NCI-H128 (cell line): ENCODE measurements around the gene BMF.
A peak's percentile ranks its signal among the peaks of the same experiment; 100 is the strongest.

ENCODE experiments used
- DNase-seq: peaks from one replicate; lab custom pipeline; 2025; ENCODE audit not compliant: unreplicated experiment; lab: John Stamatoyannopoulos, UW

Gene BMF

DNA sequence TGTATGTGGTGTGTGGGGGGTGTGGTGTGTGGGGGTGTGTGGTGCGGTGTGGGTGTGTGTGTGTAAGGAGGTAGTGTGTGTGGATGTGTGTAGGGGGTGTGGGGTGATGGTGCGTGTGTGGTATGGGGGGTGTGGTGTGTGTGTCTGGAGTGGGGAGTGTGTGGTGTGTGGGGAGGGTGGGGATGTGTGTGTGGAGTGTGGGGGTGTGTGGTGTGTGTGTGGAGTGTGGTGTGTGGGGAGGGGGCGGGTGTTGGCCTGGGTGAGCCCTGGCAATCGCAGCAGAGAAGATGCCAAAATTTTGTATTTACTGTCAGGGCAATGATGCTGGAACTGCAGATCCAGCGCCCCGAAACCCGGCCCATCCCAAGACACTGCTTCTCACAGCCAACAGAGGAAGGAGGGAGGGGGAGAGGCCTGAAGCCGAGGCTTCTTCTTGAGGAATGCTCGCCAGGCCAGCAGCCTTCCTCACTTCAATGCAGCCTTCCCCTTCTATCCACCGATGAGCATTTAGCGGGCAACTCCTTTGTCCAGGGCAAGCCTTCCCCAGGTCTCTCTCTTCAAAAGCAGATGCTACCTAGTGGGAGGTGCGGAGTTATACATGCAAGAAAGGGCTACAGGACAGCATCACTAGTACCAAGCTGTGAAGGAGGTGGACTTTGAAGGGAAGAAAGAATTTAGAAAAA, 57.8 kb downstream of the BMF start:
- no peak for DNase-seq

DNA sequence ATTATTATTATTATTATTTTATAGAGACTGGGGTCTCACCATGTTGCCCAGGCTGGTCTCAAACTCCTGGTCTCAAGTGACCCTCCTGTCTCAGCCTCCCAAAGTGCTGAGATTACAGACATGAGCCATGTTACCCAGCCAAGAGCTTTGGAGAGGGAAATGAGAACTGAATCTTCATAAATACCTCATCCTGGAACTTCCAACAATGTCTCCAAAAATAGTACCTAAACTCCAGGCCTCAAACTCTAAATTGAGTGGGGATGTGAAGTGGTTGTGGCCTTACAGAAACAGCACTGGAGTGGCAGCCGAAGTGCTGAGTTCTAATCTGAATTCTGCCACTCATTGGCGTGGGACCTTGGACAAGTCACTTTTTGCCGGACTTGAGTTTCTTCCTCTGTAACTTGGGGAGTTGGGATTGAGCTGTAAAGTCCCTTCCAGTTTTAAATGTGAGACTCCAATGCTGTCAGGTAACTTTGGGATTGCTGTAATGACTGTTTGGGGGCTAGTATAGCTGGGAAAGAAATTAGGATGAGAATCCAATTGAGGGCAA, 59.7 kb downstream of the BMF start:
- DNase-seq: no peak

DNA sequence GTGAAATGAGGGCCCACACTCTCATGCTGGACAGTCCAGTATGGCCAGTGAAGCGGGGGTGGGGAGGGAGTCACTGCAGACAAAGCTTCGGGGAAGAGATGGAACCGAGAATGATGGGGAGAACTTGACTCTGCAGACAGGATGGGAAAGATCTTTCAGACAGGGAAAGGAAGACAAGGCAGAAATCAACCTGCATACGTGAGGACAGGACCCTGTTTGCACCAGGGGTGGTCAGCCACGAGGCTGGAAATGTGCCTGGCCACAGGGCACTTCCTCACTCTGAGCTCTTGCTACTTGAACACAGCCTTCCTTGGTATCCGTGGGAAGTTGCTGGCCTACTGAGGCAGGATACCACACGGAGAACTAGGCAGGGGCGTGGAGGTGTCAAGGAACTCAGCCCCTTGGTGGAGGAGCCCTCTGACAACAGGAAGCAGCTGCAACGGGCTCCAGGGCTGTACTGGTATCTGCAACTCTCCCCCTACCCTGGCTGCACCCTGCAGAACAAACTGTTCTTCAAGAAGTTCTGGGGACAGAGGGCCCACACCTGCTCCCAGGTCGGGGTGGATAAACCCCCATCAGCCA, 60.4 kb downstream of the BMF start:
- DNase-seq: no peak

DNA sequence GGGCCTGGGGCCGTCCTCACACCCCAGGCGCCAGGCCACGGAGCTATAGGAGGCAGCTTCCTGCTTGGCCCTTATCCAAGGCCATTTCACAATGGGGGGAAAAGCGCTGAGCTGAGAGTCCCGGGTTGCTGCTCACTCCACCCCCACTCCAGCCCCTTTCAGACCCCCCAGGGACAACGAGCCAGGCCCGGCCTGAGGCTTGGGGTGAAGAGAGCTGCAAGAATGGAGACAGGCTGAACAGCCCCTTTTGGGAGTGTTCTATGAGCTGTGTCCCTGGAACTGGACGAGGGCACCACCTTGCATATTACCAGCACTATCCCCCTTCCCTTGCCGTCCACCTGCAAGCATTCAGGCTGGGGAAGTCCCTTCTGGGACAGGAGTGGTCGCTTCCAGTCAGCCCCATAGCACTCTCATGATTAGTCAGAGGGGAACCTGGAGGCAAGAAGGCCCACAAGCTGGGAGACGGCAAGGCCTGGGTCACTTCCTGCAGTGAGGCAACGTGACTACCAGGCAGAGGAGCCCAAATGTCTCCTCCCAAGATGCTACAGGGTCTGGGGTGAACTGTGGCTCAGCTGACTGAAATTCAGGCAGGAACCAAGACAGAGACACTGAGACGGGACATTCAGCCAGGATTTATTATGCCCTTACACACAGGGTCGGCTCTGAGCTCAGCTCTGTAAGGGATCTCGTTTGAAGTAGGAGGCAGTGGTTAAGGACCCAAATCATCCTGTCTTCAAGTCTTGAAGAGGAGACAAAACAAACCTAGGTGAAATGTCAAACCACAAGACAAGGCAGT, 61.1 kb downstream of the BMF start:
- DNase-seq: no peak

DNA sequence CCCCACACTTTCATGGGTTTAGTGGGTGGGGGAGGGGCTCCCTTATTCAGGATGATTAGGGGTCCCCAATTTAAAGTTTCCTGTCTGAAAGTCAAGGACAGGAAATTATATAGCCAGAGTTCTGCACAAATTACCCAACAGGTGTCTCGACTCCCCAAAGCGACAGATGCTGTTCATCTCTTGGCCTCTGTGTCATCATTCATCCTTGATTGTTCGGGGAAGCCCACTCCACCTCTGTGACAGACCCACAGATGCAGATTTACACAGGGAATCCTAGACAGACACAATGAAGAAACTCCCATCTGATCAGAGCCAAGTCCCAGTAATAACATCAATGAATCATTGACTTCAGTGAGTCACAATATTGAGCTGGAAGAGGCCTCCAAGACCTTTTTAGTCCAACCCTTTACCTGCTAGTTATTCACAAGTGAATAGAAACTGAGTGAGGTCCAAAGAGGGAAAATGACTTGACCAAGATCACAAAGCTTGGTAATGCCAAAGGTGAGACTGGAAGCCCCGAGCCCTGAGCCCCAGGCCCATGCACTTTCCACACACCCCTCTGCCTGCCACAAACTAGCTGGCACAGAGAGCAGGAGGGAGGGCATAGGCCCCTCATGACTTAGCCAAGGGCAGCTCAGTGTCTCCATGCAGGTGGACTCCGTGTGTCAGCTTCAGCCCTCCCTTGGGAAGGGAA, 61.8 kb downstream of the BMF start:
- DNase-seq: no peak

DNA sequence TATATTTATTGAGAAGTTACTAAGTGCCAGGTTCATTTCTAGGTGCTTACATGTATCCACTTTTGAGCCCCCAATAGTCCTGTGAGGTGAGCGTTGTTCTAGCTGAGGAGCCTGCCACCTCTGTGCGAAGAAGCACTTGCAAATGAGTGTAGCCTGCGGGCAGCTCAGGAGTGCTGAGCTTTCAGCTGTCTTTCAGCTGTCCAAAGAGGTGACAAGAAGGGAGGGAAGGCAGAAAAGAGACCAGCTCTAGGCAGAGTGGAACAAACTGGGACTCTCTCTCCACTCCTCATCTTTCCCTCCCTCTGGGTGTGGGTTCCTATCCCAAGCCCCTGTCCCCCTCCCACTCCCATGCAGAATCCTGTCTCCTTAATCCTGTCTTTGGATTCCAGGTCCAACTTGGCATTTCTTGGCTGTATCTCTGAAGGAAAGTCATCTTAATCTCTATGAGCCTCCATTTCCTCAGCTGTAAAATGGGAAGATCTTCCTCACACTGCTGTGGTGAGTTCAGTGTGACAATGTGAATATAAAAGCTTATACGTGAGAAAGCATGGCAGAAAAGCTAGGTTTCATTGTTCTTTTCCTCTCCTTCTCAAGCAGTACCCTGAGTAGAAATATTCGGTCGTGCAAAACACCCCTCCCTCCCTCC, 63.0 kb downstream of the BMF start:
- no peak for DNase-seq

DNA sequence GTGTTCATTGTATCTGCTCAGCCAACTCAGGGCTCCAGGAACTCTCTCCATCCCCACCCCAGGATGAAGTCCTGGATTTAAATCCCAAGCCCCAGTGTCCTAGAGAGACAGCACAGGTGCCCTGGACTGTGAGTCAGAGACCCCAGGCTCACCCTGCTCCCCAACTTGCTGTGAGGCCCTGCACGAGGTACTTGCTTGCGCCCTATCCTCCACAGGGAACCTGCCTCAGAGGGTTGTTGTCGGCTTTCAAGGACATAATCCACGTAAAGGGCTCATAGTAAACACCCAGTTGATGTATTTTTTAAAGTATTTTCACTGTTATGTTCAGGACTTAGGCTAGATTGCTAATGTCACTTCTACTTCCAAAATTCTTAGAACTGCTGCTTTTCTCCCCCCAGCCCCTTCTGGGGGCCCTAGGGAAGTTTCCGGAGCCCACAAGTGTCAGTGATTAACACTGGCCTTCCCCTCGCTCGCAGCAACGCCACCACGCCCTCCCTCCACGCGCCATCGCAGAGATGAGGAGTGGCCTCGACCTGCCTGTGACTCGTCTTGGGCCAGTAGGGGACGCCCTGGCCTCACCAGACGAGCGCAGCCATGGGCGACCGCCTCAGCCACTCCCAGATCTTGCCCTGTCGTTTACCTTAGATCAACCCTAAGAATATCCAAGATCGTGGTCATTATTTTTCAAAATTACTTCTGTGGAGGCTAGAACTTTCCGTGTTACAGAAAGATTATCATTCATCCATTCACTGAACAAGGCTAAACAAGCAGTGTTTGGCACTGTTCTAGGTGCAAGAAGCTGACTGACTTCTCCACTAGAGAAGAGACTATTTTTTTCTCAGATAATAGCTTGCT, 63.7 kb downstream of the BMF start:
- peak; percentile 63 for DNase-seq

DNA sequence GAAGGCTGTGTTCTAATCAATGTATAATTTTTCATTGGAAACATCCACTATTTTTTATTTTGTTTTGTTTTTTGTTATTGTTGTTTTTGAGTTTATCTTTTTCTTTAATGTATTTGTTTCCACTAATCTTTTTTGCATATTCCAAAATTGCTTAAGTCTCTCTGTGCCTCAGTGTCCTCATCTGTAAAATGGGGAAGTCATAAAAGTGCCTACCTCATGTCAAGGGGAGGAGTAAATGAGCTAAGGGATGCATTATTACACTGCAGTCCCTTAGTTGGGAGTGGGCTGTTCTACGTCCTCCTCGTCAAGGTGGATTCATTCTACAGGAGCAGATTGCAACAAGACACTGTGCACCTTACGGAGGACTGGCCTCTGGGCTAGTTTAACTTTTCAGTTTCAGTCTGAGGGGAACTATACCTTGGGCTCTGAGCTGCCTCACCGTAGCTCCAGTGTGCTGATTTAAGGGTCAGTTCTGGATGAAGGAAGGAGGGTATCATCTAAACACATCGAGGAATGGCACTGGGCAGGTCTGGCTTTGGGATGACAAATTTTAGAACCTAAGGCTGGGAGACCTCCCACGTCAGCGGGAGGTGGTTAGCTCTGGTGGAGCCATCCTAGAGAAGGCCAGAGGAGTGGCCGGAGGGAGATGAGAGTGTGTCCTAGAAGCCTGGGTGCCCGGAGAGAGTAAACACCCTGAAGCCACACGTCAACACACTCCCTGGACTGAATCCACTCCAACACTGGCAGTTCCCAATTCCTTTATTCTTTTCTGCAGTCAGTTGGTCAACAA, 64.6 kb downstream of the BMF start:
- no peak for DNase-seq

DNA sequence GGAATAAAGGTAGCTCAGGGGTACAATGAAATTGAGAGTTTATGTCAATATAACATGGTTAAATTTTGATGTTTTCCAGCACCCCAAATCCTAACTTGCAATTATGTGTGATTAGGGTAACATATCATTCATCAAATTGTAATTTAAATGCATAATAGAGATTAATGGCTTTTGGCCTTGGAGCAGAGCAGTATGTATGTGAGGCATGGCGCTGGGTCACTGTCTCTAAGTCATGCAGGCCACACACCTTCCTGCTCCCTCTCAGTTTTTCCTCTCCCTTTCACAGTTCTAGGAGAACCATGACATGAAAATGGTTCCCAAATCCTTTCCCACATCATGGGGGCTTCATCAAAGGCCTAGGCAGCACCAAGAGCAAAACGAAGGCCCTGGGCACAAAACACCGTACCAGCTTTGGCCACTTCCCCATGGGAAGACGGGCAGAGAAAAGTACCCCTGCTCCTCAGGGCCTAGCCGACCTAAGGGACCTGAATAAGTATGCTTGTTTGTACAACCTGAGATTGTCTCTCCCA, 65.8 kb downstream of the BMF start:
- DNase-seq: no peak

DNA sequence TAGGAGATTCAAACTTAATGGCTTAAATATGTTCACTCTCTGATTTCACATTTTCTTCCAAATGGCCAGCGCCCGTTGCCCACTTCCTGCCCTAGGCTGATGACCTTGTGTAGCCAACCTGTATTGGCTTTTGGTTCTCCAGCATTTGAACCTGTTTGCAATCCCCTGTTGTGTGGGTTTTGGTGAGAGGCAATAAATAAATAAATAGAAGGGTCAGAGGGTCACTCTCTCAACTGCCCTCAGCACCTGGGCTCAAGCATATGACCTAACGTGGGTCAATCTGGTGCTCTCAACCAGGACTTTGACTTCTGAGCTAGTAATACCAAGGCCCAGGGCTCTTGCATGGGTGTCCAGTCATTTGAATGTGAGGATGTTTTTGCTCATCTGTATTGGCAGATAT, 67.9 kb downstream of the BMF start:
- no peak for DNase-seq

DNA sequence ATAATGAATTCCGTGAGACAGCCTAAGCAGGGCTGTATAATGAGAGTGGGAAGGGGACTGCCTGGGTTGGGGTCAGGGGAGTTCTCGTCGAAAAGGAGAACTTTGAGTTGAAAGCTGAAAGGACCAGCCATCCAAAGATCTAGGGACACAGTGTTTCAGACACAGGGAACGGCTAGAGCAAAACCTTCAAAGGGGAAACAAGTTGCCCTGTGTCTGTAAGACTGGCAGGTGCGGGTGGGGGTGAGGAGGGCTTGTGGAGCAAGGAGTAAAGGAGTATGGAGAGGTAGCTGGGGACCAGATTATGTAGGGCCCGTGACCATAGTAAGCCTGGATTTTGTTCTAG, 68.4 kb downstream of the BMF start:
- no peak for DNase-seq

DNA sequence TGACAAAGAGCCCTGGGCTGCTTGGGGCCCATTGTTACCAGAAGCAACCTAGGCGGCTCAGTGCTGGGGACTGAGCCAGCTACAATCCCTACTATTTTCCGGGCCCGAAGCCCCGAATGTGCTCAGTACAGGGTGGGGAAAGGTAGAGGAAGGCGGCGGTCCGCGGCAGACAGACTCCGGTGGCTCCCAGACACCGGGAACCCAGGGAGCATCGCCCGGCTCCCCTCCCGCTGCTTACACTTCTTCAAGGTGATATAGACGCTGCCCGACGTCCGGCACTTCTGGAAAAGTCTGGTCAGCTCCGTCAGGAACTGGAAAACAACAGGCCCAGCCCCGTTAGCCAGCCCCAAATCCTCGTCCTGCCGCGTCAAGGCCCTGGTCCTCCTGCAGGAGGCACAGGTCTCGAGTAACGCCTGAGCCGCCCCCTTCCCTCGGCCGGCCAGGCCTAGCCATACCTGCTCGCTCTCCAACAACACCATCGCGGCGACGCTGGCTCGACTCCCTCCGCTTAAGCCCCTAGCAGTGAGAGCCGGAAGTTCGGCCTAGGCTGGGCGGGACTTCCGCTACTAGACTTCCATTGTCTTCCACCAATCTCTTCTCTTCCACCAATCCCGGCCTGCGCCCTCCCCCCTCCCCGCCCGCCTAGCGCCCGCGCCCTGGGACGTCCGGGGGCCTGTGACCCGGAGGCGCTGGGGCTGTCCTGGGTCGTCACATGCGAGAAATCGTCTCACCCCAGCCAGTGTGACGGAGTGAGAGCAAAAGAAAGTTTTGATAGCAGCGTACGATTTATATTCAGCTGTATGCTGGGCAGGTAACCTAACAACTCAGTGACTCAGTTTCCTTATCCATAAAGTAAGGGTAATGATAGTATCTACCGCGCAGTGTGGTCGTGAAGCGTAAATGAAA, 69.8 kb downstream of the BMF start, which contains the start of gene SRP14:
TSS of gene SRP14 (minus strand) at position 544 of the 906 bp plus-strand sequence. CDS start at position 479, 65 bp downstream.
- DNase-seq: peak; percentile 52

DNA sequence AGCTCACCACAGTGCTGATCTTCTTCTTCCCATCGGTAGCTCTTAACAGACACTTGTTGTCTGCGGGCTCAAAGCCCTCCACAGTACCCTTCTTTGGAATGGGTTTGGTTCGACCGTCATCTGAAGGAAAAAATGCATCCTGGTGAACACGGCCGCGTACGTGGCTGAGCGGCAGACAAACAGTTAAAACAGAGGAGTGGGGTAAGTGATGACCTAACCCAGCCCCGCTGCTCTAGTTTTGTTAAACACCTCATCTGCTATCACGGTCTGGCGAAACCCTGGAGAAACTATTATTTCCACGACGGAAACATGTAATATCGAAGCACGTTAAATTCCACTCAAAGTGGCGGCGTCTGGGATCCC, 70.4 kb downstream of the BMF start:
- DNase-seq: no peak
